H7 (cell line): ENCODE results near the gene FCN3. TPM values are rescaled to one million over a fixed set of nuclear protein-coding genes. Genes with fewer than 3 reads are reported as not detected.
A peak's percentile ranks its signal among the peaks of the same experiment; 100 is the strongest.

ENCODE experiments used
- DNase-seq: peaks from one replicate; pipeline ENCODE4 v3.0.0; 2012
- H3K27me3 ChIP-seq: 2 replicates; pipeline ENCODE4 v1.6.0; 2011; ENCODE audit warnings: mild to moderate bottlenecking, low read length; ENCODE audit not compliant: control insufficient read depth, insufficient read depth
- H3K36me3 ChIP-seq: replicated peaks from 2 replicates; pipeline ENCODE4 v1.5.1; 2011; ENCODE audit warnings: low read length; ENCODE audit not compliant: control insufficient read depth, insufficient read depth
- H3K4me3 ChIP-seq: 2 replicates; pipeline ENCODE4 v1.5.1; 2011; ENCODE audit warnings: low read depth, mild to moderate bottlenecking, control low read depth, low read length, moderate library complexity; ENCODE audit not compliant: insufficient read depth
- total RNA-seq: library from RNA; depleted of rRNA; stranded (reverse); fragments of >200 nt; shearing (Covaris generic); gene quantifications from 2 replicates; pipeline ENCODE4 v1.2.3, GENCODE V29; 2014

Gene FCN3
- total RNA-seq, 1 experiment from 2014 or later = 0.14 TPM

GRCh38 chr1:27361553-27361952 is 13.1 kb downstream of the FCN3 start:
- H3K4me3 ChIP-seq = no peak overlapping the region; the same call in 1 of the 2 replicates
- no peak for DNase-seq
- no peaks in the 10 kb centered on the region; the same call in 1 of the 2 replicates for H3K36me3 ChIP-seq
- peaks cover 50% of the 10 kb centered on the region for H3K27me3 ChIP-seq

- DNase-seq = peak; percentile 72
- H3K4me3 ChIP-seq = peak overlapping the region; percentile 94
- peaks cover 50% of the 10 kb centered on the region for H3K27me3 ChIP-seq
- no peaks in the 10 kb centered on the region; the same call in 1 of the 2 replicates for H3K36me3 ChIP-seq
These were observed 13.6 kb downstream of the FCN3 start for GRCh38 chr1:27361044-27361402.

- H3K27me3 ChIP-seq = peaks cover 50% of the 10 kb centered on the region
- peak; percentile 96 for DNase-seq
- H3K4me3 ChIP-seq = peak overlapping the region; percentile 94
- no peaks in the 10 kb centered on the region; the same call in 1 of the 2 replicates for H3K36me3 ChIP-seq
These were observed 14.2 kb downstream of the FCN3 start for GRCh38 chr1:27360159-27361043.

GRCh38 chr1:27359822-27360158 is 14.8 kb downstream of the FCN3 start:
- no peak for DNase-seq
- Histone ChIP-seq H3K36me3 (no peaks in the 10 kb centered on the region; the same call in 1 of the 2 replicates), H3K27me3 (peaks cover 50% of the 10 kb centered on the region), H3K4me3 (peak overlapping the region; percentile 94; the same call in 1 of the 2 replicates)

- H3K36me3 ChIP-seq = no peaks in the 10 kb centered on the region; the same call in 1 of the 2 replicates
- H3K4me3 ChIP-seq = no peak overlapping the region
- no peak for DNase-seq
- H3K27me3 ChIP-seq = peaks cover 50% of the 10 kb centered on the region
These were observed 15.7 kb downstream of the FCN3 start for GRCh38 chr1:27358928-27359313.

- peak; percentile 54 for DNase-seq
- peaks cover 50% of the 10 kb centered on the region for H3K27me3 ChIP-seq
- no peaks in the 10 kb centered on the region; the same call in 1 of the 2 replicates for H3K36me3 ChIP-seq
- H3K4me3 ChIP-seq = no peak overlapping the region
These were observed 16.3 kb downstream of the FCN3 start for GRCh38 chr1:27358038-27358927.

GRCh38 chr1:27357281-27358037 is 17.2 kb downstream of the FCN3 start:
- DNase-seq = peak; percentile 99
- no peak overlapping the region for H3K4me3 ChIP-seq
- H3K27me3 ChIP-seq = peaks cover 49% of the 10 kb centered on the region
- no peaks in the 10 kb centered on the region; the same call in 1 of the 2 replicates for H3K36me3 ChIP-seq

- Histone ChIP-seq H3K36me3 (no peaks in the 10 kb centered on the region; the same call in 1 of the 2 replicates), H3K4me3 (no peak overlapping the region), H3K27me3 (peaks cover 42% of the 10 kb centered on the region)
- peak; percentile 71 for DNase-seq
These were observed 17.9 kb downstream of the FCN3 start for GRCh38 chr1:27356619-27357280.

- Histone ChIP-seq H3K4me3 (no peak overlapping the region), H3K36me3 (no peaks in the 10 kb centered on the region; the same call in 1 of the 2 replicates)
- no peak for DNase-seq
These were observed 18.4 kb downstream of the FCN3 start for GRCh38 chr1:27356277-27356618.

GRCh38 chr1:27355683-27356082 is 18.9 kb downstream of the FCN3 start:
- H3K4me3 ChIP-seq = no peak overlapping the region
- H3K27me3 ChIP-seq = peaks cover 34% of the 10 kb centered on the region
- no peak for DNase-seq
- no peaks in the 10 kb centered on the region; the same call in 1 of the 2 replicates for H3K36me3 ChIP-seq

More at GRCh38 chr1:27356277-27356618, 18.4 kb downstream of the FCN3 start:
- H3K27me3 ChIP-seq = peaks cover 37% of the 10 kb centered on the region

- DNase-seq = no peak
- Histone ChIP-seq H3K4me3 (no peak overlapping the region), H3K27me3 (peaks cover 32% of the 10 kb centered on the region), H3K36me3 (no peaks in the 10 kb centered on the region)
These were observed 21.0 kb downstream of the FCN3 start for GRCh38 chr1:27353629-27354028.

- no peak for DNase-seq
- Histone ChIP-seq H3K27me3 (peaks cover 28% of the 10 kb centered on the region), H3K4me3 (no peak overlapping the region), H3K36me3 (no peaks in the 10 kb centered on the region)
These were observed 21.5 kb downstream of the FCN3 start for GRCh38 chr1:27353166-27353565.

GRCh38 chr1:27351541-27352107 is 23.0 kb downstream of the FCN3 start:
- no peaks in the 10 kb centered on the region; the same call in 1 of the 2 replicates for H3K36me3 ChIP-seq
- peaks cover 22% of the 10 kb centered on the region; the same call in 1 of the 2 replicates for H3K27me3 ChIP-seq
- DNase-seq = peak; percentile 62
- H3K4me3 ChIP-seq = peak overlapping the region; percentile 76
